HepG2 (cell line): Measurements from ENCODE around the gene NINJ2.

Experiments used
- ATF3 ChIP-seq: sonication (generic); formaldehyde crosslinking; IDR thresholded peaks from 2 replicates; pipeline ENCODE4 v1.4.0; 2020; ENCODE audit warnings: missing genetic modification reagents
- CAMTA2 ChIP-seq: sonication (generic); formaldehyde crosslinking; IDR thresholded peaks from 2 replicates; pipeline ENCODE4 v1.4.0; 2020; ENCODE audit warnings: mild to moderate bottlenecking, missing genetic modification reagents, borderline replicate concordance
- EP300 ChIP-seq, 3 experiments: sonication (generic) in 1 of 3; formaldehyde crosslinking in 1 of 3; IDR thresholded peaks; 2 replicates each; pipeline versions ENCODE4 v1.5.1 to v1.6.1; 2011 to 2020; ENCODE audit warnings: low read depth in 2 of 3, low read length in 2 of 3, borderline replicate concordance in 1 of 3, improper control_type of control experiment in 1 of 3, mild to moderate bottlenecking in 1 of 3, missing genetic modification reagents in 1 of 3, moderate library complexity in 1 of 3
- EZH2 ChIP-seq: conservative IDR thresholded peaks from 2 replicates; pipeline ENCODE4 v1.6.1; 2012; ENCODE audit warnings: mild to moderate bottlenecking, low read depth, low read length, moderate library complexity
- HDAC6 ChIP-seq: fragments of 200-600 bp; sonication (generic); IDR thresholded peaks from 2 replicates; pipeline ENCODE4 v1.7.0; 2017; ENCODE audit warnings: mild to moderate bottlenecking, antibody characterized with exemption, low read length, low read depth
- KMT2B ChIP-seq: IDR thresholded peaks from 2 replicates; pipeline ENCODE4 v1.6.1; 2016; ENCODE audit warnings: missing genetic modification reagents, missing compliant biosample characterization
- MXD1 ChIP-seq: sonication (generic); formaldehyde crosslinking; IDR thresholded peaks from 2 replicates; pipeline ENCODE4 v1.4.0; 2020; ENCODE audit warnings: mild to moderate bottlenecking, missing genetic modification reagents
- PLRG1 ChIP-seq: fragments of 450-650 bp; conservative IDR thresholded peaks from 2 replicates; pipeline ENCODE4 v1.6.1; 2016
- RARA ChIP-seq: IDR thresholded peaks from 2 replicates; pipeline ENCODE4 v1.6.1; 2016; ENCODE audit warnings: missing genetic modification reagents, missing compliant biosample characterization
- ZNF143 ChIP-seq: sonication (generic); formaldehyde crosslinking; IDR thresholded peaks from 2 replicates; pipeline ENCODE4 v1.4.0; 2020; ENCODE audit warnings: missing genetic modification reagents
- ZNF274 ChIP-seq: sonication (generic); formaldehyde crosslinking; IDR thresholded peaks from 2 replicates; pipeline ENCODE4 v1.5.1; 2020; ENCODE audit warnings: mild to moderate bottlenecking, missing genetic modification reagents
- TF ChIP-seq, protein P1 (sequence below): sonication (generic); formaldehyde crosslinking; IDR thresholded peaks from 2 replicates; pipeline ENCODE4 v1.4.0; 2020; ENCODE audit warnings: missing genetic modification reagents, mild to moderate bottlenecking, borderline replicate concordance
- TF ChIP-seq, protein P2 (sequence below): sonication (generic); formaldehyde crosslinking; IDR thresholded peaks from 2 replicates; pipeline ENCODE4 v1.5.0; 2020; ENCODE audit warnings: mild to moderate bottlenecking, missing genetic modification reagents, moderate library complexity

DNA sequence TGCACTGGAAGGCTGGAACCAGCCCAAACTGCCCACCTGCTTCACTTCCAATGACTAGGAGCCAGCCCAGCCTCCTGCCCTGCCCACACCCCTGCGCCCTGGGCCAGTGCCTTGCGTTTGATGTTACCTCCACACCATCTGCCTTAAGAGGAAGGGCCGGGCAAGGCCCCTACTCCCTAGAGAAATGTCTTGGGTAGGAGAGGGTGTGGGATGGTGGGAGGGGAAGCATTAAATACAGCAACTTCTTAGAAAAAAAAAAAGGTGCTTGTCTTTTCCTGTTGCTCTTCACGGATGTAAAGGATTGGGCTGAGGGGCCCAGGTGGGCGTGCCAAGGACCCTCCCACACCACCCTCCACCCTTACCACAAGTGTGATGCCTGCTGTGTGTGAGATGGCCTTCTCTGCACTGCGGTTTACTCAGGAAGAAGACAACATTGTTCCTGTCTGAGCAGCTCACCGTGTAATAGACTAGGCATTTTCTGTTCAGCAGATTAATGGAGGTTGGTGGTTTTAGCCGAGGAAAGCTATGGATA lies 99.9 kb downstream of the NINJ2 start:
- TF ChIP-seq ZNF143 (no peak), RARA (CRISPR knock-in tag) (no peak), CAMTA2 (CRISPR knock-in tag) (no peak), ATF3 (CRISPR knock-in tag) (no peak), ZNF274 (no peak), EP300 (IDR thresholded peaks at IDR 0.05; ENCODE audit: low read depth in 2 of 2, low read length in 2 of 2) (no peak), EP300 (CRISPR knock-in tag; IDR thresholded peaks at IDR 0.05; ENCODE audit: borderline replicate concordance) (no peak), PLRG1 (no peak), EZH2 (no peak), KMT2B (CRISPR knock-in tag) (no peak), HDAC6 (no peak), MXD1 (CRISPR knock-in tag) (no peak)
- TF ChIP-seq, protein P1, sequence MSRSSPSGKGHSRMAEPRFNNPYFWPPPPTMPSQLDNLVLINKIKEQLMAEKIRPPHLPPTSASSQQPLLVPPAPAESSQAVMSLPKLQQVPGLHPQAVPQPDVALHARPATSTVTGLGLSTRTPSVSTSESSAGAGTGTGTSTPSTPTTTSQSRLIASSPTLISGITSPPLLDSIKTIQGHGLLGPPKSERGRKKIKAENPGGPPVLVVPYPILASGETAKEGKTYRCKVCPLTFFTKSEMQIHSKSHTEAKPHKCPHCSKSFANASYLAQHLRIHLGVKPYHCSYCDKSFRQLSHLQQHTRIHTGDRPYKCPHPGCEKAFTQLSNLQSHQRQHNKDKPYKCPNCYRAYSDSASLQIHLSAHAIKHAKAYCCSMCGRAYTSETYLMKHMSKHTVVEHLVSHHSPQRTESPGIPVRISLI (CRISPR knock-in tag): no peak
- TF ChIP-seq, protein P2, sequence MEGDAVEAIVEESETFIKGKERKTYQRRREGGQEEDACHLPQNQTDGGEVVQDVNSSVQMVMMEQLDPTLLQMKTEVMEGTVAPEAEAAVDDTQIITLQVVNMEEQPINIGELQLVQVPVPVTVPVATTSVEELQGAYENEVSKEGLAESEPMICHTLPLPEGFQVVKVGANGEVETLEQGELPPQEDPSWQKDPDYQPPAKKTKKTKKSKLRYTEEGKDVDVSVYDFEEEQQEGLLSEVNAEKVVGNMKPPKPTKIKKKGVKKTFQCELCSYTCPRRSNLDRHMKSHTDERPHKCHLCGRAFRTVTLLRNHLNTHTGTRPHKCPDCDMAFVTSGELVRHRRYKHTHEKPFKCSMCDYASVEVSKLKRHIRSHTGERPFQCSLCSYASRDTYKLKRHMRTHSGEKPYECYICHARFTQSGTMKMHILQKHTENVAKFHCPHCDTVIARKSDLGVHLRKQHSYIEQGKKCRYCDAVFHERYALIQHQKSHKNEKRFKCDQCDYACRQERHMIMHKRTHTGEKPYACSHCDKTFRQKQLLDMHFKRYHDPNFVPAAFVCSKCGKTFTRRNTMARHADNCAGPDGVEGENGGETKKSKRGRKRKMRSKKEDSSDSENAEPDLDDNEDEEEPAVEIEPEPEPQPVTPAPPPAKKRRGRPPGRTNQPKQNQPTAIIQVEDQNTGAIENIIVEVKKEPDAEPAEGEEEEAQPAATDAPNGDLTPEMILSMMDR (CRISPR knock-in tag): no peak
